Choroid plexus epithelial cell (primary cell): ENCODE results near the gene SF3A2.
A peak's percentile ranks its signal among the peaks of the same experiment; 100 is the strongest.

Experiments used
- DNase-seq: peaks from one replicate; pipeline ENCODE4 v3.0.0-alpha.2; 2010; ENCODE audit warnings: low read depth
- H3K4me3 ChIP-seq: 2 replicates; pipeline ENCODE4 v1.5.1; 2011; ENCODE audit warnings: low read depth, mild to moderate bottlenecking, control low read depth, low read length, moderate library complexity
- CTCF ChIP-seq: conservative IDR thresholded peaks from 2 replicates; pipeline ENCODE4 v1.5.1; 2011; ENCODE audit warnings: low read depth, mild to moderate bottlenecking, control low read depth, inconsistent platforms, low read length, moderate library complexity

SF3A2 gene

DNA sequence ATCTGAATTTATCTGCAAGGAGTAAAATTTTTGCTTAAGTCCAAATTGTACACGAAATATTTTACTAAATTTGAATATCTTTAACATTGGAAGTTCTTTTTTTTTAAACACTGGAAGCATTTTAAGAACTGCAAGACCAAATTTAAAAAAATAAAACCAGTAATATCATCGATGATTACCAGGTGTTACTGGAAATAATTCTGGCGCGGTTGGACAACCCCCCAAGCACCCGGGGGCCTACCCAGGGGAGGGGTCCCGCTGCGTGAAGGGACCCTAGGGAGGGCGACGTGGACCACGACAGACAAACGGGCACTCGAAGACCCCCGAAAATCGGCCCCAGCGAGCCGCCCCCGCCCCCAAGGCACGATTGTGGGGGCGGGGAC, 32.2 kb downstream of the SF3A2 start:
- no peak for DNase-seq
- no peak for TF ChIP-seq CTCF
- H3K4me3 ChIP-seq: peak overlapping the region; percentile 78

GRCh38 chr19:2269244-2270156, 32.9 kb downstream of the SF3A2 start:
- DNase-seq: peak; percentile 97

DNA sequence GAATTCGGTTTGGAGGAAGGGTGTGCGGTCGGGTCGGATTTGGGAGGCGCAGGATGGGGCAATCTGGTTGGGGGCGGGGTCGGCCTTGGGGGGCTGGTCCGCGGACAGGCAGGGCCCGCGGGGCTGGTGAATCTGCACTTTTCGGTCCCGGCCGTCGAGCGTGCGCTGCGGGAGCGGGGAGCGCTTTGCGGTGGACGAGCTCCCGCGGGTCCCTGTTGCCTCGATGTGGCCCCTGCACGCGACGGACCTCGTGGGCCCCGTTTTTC, 33.5 kb downstream of the SF3A2 start:
- no peak for TF ChIP-seq CTCF
- DNase-seq: no peak
- H3K4me3 ChIP-seq: peak overlapping the region; percentile 98

More at GRCh38 chr19:2269244-2270156, 32.9 kb downstream of the SF3A2 start:
- peak overlapping the region; percentile 98 for H3K4me3 ChIP-seq
- TF ChIP-seq CTCF: no peak

GRCh38 chr19:2270423-2271233, 34.0 kb downstream of the SF3A2 start:
- H3K4me3 ChIP-seq: peak overlapping the region; percentile 98
- DNase-seq: peak; percentile 91
- no peak for TF ChIP-seq CTCF

DNA sequence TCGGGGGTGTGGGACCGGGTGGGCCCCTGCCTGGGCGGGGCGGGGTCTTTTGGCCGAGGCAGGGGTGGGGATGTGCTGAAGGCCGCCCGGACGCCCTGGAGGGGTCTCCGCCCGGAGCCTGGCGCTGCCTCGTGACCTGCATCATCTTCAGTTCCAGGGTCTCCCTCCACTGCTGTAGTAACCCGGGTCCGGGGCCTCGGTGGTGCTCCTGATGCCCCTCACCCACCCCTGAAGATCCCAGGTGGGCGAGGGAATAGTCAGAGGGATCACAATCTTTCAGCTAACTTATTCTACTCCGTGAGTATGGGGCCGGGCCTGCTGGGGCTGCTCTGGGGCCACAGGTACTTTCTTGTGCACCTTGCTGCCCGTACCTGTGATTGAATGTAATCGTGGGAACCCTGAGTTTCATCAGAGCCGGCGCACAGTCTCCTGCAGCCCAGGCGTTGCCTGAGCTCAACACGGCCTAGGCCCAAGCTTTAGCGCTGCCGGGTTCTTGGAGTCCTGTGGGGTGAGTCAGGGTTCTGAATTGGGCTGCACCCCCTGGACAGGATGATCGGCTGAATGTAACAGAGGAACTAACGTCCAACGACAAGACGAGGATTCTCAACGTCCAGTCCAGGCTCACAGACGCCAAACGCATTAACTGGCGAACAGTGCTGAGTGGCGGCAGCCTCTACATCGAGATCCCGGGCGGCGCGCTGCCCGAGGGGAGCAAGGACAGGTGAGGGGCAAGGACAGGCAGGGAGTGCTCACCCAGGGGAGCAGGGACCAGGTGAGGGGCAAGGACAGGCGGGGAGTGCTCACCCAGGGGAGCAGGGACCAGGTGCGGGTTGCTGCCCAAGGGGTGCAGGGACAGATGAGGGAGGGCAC, 34.8 kb downstream of the SF3A2 start:
- TF ChIP-seq CTCF: no peak
- peak; percentile 58 for DNase-seq
- H3K4me3 ChIP-seq: peak overlapping the region; percentile 98

GRCh38 chr19:2273356-2274184, 36.9 kb downstream of the SF3A2 start:
- DNase-seq: peak; percentile 65
- H3K4me3 ChIP-seq: peak overlapping the region; percentile 43
- peak; percentile 64 for TF ChIP-seq CTCF
